ENCODE data around the gene NUP85.
A peak's percentile ranks its signal among the peaks of the same experiment; 100 is the strongest.
"Not testable (repeated sequence)": the region's sequence is repeated elsewhere in the genome, so short reads cannot be mapped to it uniquely, and the experiment has no call there.

The NUP85 gene

DNA sequence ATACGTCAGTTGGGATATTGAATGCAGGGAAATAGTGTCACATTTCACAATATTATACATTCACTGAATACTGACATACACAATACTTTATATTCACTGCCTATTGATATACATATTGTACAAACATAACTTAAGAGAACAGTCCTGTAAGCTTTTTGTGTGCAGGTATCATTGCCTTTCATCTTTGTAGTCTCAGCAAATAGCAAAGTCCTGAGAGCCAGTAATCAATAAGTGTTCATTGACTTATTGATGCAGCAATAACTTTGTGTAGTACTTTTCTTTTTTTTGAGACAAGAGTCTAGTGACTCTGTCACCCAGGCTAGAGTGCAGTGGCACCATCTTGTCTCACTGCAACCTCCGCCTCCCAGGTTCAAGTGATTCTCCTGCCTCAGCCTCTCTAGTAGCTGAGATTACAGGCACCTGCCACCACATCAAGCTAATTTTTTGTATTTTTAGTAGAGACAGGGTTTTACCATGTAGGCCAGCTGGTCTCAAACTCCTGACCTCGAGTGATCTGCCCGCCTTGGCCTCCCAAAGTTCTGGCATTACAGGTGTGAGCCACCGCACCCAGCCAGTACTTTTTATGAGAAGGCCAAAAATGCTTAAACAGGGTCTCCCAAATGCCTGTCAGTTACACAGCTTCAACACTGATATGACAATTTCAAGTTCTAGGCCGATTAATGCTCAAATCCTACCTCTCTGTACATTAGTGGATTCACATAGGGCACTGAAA is 5.4 kb upstream of the NUP85 start:
- no peak for DNase-seq

DNA sequence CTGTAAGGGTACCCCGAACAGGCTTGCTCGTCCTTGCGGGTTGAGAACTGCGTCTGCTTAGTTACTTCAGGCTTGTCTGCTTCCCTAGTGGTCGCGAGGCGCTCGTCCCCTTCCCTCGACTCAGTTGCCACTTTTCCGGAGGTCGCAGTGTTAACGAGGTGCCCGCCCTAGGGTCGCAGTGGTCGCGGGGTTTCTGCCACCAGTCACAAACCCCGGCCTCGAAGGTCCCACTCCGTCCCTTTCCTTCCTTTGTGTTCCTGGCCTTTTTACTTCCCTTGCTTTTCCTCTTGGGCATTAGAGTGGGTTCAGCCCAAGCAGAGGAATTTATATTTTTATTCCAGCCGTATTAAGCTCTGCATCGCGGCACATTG is 299 bp downstream of the NUP85 start:
- no peak for DNase-seq

DNA sequence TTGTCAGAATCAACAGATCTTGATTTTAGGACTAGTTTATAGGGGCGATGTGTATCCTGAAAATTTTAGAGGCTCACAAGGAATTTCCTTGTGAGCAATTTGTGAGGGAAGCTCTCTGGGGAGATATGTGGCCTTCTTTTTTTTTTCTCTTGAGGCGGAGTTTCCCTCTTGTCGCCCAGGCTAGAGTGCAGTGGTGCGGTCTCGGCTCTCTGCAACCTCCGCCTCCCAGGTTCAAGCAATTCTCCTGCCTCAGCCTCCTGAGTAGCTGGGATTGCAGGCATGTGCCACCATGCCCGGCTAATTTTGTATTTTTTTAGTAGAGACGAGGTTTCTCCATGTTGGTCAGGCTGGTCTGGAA is 1.6 kb downstream of the NUP85 start:
- not testable (repeated sequence) for DNase-seq

DNA sequence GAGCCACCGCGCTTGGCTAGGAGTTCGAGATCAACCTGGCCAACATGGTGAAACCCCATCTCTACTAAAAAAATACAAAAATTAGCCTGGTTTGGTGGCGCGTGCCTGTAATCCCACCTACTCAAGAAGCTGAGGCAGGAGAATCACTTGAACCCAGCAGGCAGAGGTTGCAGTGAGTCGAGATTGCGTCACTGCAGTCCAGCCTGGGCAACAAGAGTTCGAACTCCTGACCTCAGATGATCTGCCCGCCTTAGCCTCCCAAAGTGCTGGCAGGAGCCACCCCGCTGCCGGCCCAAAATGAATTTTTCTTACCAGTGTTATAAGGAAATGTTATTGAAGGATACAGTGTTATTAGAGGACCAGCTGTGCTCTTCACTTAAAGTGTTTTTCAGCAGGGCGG is 2.3 kb downstream of the NUP85 start:
- no peak for DNase-seq

DNA sequence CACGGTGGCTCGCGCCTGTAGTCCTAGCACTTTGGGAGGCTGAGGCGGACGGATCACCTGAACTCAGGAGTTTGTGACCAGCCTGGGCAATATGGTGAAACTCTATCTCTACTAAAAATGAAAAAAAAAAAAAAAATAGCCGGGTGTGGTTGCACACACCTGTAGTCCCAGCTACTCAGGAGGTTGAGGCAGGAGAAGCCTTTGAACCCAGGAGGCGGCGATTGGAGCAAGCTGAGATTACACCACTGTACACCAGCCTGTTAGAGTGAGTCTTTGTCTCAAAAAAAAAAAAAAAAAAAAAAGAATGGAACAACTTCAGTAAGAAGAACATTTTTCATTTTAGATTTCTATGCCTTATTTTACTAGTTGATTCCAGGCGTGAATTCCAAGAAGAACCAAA is 2.7 kb downstream of the NUP85 start:
- DNase-seq, result no peak

DNA sequence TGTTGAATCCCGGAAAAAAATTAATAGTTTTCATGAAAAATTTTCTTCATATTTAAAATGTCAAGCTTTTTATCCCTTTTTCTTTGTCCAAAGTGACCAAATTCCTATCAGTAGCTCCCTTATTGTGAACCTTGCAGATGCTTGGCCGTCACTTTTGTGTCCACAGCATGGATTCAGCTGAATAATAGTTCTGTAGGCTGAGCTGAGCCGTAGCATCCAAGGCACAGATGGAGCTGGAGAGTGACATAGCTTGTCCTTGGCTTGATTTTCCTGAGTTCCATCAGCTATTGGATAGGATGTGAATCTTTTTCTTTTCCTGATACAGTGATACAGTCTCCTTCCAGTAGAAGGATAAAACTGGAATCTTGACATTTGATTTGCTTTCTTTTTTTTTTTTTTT is 3.6 kb downstream of the NUP85 start:
- DNase-seq, result no peak

DNA sequence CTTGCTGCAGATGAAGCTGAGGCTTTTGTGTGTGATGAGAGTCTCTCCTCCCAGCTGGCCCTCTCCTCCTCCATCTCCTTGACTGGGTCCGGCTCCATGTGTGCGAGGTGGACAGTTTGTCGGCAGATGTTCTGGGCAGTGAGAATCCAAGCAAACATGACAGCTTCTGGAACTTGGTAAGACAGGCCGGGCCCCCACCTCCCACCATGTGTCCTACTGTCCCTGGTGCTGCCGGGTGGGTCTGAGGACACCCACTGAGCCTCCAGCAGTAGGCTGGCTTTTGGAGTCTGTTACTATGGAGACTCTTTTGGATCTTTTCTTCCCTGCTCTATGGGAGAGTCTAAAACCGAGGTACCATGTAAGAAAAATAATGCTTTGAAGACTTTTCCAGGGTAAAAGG is 12.7 kb downstream of the NUP85 start:
- no peak for DNase-seq

DNA sequence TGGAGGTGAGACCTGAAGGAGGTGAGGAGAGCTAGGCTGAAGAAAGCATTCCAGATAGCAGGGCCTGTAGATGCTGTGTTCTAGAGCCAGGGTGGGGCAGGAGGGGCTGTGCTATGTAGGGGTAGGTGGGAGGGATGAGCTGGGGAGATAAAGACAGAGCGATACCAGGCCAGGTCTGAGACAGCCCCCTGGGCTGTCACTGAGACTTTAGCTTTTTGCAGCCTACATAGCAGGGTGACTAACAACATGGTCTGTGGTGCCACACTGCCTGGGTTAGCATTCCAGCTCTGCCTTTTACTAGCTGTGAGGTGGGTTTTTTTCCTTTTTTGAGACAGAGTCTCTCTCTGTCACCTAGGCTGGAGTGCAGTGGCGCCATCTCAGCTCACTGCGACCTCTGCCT is 14.3 kb downstream of the NUP85 start:
- DNase-seq, result no peak

DNA sequence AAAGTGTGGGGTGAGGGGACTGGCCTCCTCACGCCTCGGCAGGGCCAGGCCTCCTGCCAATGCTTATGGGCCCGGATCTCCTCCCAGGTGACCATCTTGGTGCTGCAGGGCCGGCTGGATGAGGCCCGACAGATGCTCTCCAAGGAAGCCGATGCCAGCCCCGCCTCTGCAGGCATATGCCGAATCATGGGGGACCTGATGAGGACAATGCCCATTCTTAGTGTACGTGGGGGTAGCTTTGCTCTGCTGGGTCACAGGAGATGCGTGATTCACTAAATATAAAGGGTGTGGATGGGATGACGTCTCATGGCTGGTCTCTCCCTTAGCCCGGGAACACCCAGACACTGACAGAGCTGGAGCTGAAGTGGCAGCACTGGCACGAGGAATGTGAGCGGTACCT is 19.5 kb downstream of the NUP85 start:
- peak in 1 of 51 donors; percentile 34 for DNase-seq

DNA sequence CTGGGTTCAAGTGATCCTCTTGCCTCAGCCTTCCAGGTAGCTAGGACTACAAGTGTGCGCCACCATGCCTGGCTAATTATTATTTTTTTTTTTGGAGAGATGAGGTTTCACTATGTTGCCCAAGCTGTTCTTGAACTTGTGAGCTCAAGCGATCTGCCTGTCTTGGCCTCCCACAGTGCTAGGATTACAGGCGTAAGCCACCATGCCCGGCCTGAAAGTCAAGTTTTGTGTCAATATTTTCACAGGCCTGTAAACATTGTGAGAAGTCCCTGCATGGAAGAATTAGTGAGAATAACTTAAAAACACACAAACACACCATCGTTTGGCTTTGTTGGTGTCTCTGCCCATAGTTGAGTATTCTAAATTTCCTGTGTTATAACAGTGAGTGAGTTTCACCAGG is 22.2 kb downstream of the NUP85 start:
- DNase-seq, result no peak

DNA sequence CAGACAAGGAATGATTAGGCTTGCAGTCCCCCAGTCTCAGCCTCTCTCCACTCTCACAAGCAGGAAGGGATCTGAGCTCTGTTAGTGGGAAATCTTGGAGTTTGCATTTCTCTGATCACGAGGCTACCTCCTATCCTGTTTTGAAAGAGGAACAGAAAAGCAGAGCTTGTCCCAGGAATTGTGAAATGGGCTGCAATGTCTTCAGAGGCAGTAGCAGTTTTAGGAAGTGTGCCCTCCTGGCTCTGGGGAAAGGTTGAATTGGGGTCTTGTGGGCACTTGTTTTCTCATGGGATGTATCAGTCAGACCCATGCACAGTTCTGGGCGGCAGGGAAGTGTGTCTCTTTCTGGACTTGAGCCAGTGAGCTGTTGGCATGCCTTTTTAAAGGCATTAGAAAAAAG is 22.8 kb downstream of the NUP85 start:
- DNase-seq, result peak in 7 of 51 donors; percentile 17 to 41 (median 23)

DNA sequence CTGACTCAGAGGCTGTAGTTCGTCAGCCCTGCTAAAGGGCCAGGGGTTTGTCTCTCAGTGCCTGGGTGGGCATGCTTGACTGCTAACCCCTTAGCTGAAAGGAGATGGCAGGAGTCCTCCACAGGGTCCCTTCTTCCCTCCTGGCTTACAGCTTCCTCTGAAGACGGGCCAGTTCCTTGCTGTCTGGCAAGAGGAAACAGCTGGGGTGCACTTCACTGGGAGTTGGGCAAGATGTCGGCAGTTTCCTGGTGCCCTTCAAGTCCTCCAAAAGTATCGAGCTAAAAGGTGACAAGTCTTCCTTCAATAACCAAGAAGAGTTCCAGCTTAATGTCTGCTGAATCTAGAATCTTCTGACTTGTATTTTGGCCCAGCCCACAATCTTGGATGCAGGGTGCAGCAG is 23.4 kb downstream of the NUP85 start:
- DNase-seq, result peak in 2 of 51 donors; percentile 15 to 17

DNA sequence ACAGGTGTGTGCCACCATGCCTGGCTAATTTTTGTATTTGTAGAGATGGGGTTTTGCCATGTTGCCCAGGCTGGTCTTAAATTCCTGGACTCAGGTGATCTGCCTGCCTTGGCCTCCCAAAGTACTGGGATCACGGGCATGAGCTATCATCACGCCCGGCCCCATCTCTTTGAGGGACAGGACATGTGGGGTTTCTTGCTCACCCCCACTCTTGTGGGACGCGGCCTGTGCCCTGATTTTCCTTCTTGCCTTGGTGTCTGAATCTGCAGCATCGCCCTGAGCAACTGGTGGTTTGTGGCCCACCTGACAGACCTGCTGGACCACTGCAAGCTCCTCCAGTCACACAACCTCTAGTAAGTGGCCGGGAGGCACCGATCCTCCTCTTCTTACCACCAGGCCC is 25.6 kb downstream of the NUP85 start:
- no peak for DNase-seq

DNA sequence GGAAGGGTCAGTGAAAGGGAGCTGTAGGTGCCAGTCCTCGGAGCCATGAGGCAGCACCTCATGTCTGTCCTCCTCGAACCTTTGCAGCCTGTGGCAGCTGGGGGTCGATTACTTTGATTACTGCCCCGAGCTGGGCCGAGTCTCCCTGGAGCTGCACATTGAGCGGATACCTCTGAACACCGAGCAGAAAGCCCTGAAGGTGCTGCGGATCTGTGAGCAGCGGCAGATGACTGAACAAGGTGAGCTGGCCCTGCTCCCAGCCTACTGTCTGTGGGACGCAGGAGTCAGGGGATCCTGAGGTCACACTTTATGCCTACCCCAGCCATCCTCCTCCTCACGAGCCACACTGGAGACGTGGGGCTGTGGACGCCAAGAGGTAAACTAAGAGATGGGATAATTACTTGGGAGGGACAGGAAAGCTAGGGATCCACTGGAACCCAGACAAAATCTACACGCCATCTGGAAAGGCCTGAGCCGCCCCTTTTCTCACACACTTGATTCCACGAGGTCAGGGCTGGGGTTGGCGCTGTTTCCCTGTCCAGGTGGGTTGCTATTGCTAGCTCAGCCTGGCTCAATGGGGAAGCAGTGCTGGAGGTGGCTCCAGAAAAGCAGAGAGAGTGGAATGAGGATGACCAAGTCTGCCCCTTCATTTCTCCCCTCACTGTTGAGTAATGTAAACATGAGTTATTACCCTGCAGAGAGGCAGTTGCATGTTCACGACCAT is 26.4 kb downstream of the NUP85 start:
- no peak for DNase-seq

DNA sequence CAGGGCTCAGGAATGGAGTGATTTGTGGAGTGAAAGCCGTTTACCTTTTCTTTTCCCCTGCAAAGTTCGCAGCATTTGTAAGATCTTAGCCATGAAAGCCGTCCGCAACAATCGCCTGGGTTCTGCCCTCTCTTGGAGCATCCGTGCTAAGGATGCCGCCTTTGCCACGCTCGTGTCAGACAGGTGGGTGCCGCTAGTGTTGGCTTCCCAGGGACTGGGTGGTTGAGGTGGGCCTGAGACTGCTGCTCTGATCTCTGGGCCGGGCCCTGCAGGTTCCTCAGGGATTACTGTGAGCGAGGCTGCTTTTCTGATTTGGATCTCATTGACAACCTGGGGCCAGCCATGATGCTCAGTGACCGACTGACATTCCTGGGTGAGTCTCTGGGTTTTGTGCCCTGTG is 27.3 kb downstream of the NUP85 start:
- no peak for DNase-seq

DNA sequence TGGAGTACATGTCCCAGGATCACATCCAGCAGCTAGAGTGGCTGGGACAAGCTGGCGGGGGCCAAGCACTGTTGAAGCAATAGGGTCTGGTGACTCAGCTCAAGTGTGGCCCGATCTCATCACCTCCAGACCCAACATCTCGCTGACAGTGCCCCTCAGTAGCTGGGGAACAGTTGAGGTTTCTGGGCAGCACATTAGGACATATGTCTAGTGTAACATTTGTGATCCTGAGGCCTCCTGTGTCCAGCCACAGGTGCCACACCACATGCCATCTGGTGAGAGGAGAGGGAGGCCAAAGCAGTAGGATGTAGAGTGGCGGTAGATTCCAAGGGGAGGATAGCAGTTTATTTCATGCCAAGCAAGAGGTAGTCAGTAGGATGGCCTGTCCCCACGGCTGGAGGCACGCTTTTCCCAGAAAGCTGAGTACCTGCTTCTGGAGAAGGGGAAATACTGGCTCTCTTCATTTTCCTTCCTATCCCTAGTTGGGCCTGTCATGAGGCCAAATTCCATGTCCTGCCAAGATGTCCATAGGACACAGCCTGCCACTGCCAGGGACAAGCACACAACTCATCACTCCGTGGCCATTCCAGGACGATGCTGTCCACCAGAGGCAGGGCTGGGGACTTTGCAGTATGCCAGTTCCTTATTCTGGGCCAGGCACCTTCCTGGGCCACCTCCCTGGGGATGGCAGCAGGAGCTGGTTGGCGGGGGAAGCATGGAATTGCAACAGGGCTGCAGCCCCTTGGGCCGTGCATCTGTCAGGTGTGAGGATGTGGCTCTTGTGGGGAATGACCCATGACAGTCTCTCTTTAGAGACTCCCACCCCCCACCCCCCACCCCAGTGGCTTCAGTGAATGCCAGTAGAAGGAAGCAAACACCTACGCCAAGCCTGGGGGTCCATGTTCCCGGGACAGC is 31.9 kb downstream of the NUP85 start:
- no peak for DNase-seq

DNA sequence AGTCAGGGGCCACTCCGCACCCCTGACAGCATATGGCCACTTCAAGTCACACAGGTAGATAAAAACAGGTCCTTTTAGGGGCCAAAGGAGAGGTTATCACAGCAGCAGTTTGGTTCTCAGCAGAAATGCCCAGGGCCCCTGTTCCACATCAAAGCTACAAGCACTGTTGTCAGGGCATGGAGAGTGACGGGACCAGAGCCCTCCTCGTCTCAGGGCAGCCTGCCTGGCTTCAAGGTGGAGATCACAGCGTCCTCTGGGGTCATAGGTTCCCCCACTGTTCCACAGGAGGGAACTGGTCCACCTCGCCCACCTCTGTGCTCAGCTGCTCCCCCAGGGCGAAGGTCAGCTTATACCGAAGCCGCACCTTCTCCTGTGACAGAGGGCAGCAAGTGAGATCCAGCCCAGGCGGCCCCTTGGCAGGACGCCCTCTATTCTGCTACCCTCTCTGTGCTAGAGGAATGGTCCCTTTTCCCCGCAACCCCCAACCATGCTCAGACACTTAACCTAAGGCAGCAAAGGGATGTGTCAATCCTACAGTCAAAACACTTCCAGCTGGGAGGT is 32.6 kb downstream of the NUP85 start:
- DNase-seq, result no peak

DNA sequence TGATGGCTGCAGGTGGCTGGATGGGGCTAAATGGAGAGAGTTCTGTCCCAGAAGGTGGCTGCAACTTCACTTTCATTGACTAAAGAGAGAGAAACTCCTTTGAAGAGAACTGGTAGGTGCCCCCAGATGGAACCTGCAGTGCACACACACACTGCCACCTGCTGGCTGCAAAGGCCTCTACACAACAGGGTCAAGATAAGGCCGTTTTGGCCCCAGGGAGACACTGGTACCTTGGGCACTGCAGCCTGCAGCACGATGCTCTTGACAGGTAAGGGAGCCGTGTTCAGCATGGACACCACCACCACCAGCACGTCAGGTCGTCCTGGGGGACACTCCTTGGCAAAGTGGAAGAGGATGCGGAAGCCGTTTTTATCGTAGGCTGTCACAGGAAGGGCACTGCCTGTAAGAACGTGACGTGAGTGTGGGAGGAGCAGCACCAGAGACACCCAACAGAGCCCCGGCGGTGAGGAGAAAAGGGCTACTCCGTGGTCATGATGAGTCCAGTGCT is 33.3 kb downstream of the NUP85 start:
- peak in 23 of 51 donors; percentile 4 to 56 (median 27) for DNase-seq

DNA sequence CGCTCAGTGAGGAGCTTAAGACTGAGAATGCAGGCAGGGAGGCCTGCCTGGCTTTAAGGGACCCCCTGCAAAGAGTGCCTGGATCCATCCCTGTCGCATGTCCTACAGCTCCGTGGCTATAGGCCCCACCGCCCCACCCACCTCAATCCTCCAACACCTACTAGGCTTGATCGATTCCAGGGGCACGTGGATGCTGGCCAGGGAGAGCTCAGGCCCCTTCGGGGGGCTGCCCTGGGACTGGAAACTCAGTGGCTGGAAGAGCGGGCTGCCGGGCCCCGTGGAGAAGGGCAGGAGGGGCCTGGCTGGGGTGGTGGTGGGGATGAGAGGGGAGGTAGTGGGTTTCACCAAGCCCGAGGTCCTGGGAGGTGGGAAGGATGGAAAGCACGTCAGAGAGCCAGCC is 33.7 kb downstream of the NUP85 start:
- no peak for DNase-seq

DNA sequence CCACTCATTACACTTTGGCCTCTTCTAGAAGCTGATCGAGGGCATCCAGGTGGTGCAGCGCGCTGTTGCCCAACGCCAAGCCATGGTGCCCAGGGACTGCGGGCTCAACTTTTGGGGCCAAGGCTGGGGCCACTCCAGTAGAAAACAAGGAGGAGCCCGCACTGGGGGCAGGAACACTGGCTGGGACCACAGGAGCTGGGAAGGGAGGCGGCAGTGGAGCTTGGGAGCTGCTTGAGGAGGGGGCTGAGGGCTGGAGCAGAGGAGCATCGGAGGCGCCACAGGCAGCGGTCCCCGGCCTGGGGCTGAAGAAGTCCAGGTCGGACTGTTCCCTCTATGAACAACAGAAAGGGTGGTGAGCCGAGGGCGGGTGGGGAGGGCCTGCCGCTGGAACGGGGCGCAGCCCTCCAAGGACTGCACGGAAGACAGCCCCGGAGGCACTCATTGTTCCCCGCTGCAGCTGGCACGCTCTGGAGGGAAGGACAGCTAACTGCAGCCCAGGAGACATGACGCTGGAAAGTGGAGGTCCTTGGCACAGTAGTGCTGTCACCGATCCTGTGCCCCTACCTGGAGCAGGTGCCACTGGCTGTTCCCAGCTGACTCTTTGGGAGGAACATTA is 34.4 kb downstream of the NUP85 start:
- no peak for DNase-seq

DNA sequence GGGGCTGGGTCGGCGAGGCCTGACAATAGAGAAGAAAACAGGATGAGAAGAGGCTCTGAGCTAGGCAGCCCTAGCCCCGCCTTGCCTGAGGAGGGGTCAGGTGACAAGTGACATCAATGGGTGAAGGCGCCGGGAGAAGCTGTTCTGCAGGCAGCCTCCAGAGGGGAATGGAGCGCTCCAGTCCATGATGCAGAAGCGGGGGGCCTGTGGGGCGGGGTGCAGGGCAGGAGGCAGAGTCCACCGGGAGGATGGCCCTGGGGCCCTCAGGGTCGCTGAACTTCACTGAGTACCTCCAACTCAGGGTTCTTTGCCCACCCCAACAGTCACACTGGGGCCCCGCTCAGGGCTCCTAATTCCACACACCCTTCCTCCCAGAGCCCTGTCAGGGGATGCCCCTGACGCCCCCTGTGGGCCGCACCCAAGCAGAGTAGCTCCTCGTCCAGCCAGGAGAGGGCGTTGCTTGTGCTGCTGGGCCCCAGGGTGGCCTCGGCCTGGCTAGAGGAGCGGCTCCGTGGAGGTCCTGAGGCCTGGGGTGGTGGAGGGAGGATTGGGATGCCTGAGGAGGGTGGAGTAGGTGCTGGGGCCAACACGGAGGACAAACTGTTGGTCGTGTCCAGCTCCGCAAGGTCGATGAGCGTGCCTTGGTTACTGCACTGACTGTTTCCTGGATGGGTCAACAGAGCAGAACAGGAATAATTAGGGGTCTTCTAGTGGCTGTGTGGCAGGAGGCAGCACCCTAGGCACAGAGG is 35.1 kb downstream of the NUP85 start:
- peak in 20 of 51 donors; percentile 10 to 60 (median 32) for DNase-seq

All from hypothalamus (tissue), 51 donors.